Measurements from ENCODE around the gene GPRC5C.

The GPRC5C gene

GRCh38 chr17:74415608-74416396, 16.1 kb upstream of the GPRC5C start:
- Histone ChIP-seq H3K36me3 (no peaks in the 10 kb centered on the region), H3K27ac (no peak overlapping the region), H3K27me3 (no peaks in the 10 kb centered on the region), H3K4me3 (no peak overlapping the region), H3K9me3 (no peaks in the 10 kb centered on the region), H3K4me1 (no peaks in the 10 kb centered on the region)
- no peak for DNase-seq
- intact Hi-C loops (cut with DNase I; ENCODE audit: low total_unique reads): no loop called here
- TF ChIP-seq CTCF (IDR thresholded peaks at IDR 0.05): no peak

- no peak for TF ChIP-seq CTCF (IDR thresholded peaks at IDR 0.05)
- intact Hi-C loops (cut with DNase I; ENCODE audit: low total_unique reads): no loop called here
- Histone ChIP-seq H3K9me3 (no peaks in the 10 kb centered on the region), H3K4me3 (no peak overlapping the region), H3K27me3 (no peaks in the 10 kb centered on the region), H3K27ac (no peak overlapping the region), H3K4me1 (no peaks in the 10 kb centered on the region), H3K36me3 (no peaks in the 10 kb centered on the region)
- DNase-seq: no peak
Observed at GRCh38 chr17:74417178-74418045, 14.5 kb upstream of the GPRC5C start.

- Histone ChIP-seq H3K27me3 (no peaks in the 10 kb centered on the region), H3K4me1 (peaks cover 0 to 9% (median 4%) of the 10 kb centered on the region in 4 donors), H3K4me3 (no peak overlapping the region), H3K9me3 (no peaks in the 10 kb centered on the region), H3K27ac (no peak overlapping the region), H3K36me3 (no peaks in the 10 kb centered on the region)
- intact Hi-C loops (cut with DNase I; ENCODE audit: low total_unique reads): no loop called here
- TF ChIP-seq CTCF (IDR thresholded peaks at IDR 0.05): no peak
- DNase-seq: no peak
Observed at GRCh38 chr17:74419928-74420411, 11.9 kb upstream of the GPRC5C start.

GRCh38 chr17:74424117-74424516, 7.8 kb upstream of the GPRC5C start:
- Histone ChIP-seq H3K27me3 (no peaks in the 10 kb centered on the region), H3K36me3 (no peaks in the 10 kb centered on the region), H3K27ac (peak overlapping the region; percentile 21 to 54), H3K9me3 (no peaks in the 10 kb centered on the region), H3K4me1 (peaks cover 0 to 38% (median 23%) of the 10 kb centered on the region in 4 donors), H3K4me3 (no peak overlapping the region)
- no peak for TF ChIP-seq CTCF (IDR thresholded peaks at IDR 0.05)
- DNase-seq: no peak
- intact Hi-C loops (cut with DNase I; ENCODE audit: low total_unique reads): no loop called here

GRCh38 chr17:74424657-74425056, 7.2 kb upstream of the GPRC5C start:
- no peak overlapping the region for H3K4me3 ChIP-seq
- no peaks in the 10 kb centered on the region for H3K36me3 ChIP-seq
- H3K27ac ChIP-seq: peak overlapping the region; percentile 21 to 54
- peaks cover 0 to 43% (median 28%) of the 10 kb centered on the region in 4 donors for H3K4me1 ChIP-seq
- intact Hi-C loops (cut with DNase I; ENCODE audit: low total_unique reads): loop anchor here (5.0 kb wide), 1 partner anchor 42 kb away; no protein-coding TSS in a partner anchor
- no peaks in the 10 kb centered on the region for H3K9me3 ChIP-seq
- no peaks in the 10 kb centered on the region for H3K27me3 ChIP-seq
- no peak for TF ChIP-seq CTCF (IDR thresholded peaks at IDR 0.05)
- DNase-seq: peak in 1 of 2 donors; percentile 80
